Omental fat pad (tissue), 4 donors: ENCODE results near the gene GPR42. TPM values are rescaled to one million over a fixed set of nuclear protein-coding genes. Genes with fewer than 3 reads are reported as not detected.
"Not testable (repeated sequence)": the region's sequence is repeated elsewhere in the genome, so short reads cannot be mapped to it uniquely, and the experiment has no call there.

Source experiments
- ATAC-seq: fragments of 150-250 bp; one replicate; pipeline ENCODE4 v1.9.1; 2016; ENCODE audit warnings: mild to moderate bottlenecking, moderate library complexity; ENCODE audit not compliant: low FRiP score
- DNase-seq: peaks from one replicate; pipeline ENCODE4 v3.0.0-alpha.2; 2019; ENCODE audit warnings: low spot score
- total RNA-seq, 4 donors: library from RNA; depleted of rRNA; stranded (reverse); fragments of >200 nt; gene quantifications; one replicate each; pipeline ENCODE4 v1.1.0, GENCODE V29; 2016
- TF ChIP-seq, protein P1 (sequence below), 3 donors: fragments of 450-650 bp; IDR thresholded peaks; one replicate each; pipeline ENCODE4 v1.5.1; 2016 to 2017; ENCODE audit warnings: antibody characterized with exemption in 3 of 3, mild to moderate bottlenecking in 3 of 3, moderate library complexity in 2 of 3

Gene GPR42
- total RNA-seq, 4 donors from 2014 or later: 0.37 to 0.79 TPM; not detected in 2

DNA sequence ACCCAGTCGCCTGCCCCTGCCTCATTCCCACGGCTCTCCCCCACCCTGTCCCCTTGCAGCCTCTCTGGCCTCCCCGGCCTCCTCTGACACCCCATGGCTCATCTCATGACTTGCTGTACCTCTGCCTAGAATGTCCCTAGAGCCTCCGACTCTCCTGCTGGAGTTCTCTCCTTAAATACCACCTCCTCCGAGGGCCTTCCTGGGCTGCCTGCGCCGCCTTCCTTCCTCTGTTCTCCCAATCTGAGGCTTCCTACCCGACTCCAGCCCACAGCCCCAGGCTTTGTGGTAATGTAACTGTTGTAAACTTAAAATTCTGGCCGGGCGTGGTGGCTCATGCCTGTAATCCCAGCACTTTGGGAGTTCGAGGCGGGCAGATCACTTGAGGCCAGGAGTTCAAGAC lies 27.7 kb downstream of the GPR42 start:
- no peak for ATAC-seq

DNA sequence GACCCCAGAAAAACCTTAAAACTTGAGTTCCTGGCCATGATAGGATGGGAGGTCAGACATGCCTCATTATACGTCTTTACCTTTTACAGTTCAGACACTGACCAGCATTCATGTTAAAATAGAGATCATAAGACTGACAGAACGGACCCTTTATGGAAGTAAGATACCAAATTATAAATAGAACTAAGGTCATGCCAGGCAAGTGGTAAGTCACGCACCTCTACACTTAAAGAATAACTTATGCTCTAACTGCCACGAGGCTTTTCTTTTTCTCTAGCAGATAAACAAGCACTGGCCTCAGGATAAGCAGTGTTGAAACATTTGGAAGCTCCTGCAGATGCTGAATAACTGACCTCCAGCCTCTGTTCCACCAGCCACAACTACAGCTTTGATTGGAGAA lies 28.4 kb downstream of the GPR42 start:
- DNase-seq (no peak), ATAC-seq (no peak)
- TF ChIP-seq, protein P1, sequence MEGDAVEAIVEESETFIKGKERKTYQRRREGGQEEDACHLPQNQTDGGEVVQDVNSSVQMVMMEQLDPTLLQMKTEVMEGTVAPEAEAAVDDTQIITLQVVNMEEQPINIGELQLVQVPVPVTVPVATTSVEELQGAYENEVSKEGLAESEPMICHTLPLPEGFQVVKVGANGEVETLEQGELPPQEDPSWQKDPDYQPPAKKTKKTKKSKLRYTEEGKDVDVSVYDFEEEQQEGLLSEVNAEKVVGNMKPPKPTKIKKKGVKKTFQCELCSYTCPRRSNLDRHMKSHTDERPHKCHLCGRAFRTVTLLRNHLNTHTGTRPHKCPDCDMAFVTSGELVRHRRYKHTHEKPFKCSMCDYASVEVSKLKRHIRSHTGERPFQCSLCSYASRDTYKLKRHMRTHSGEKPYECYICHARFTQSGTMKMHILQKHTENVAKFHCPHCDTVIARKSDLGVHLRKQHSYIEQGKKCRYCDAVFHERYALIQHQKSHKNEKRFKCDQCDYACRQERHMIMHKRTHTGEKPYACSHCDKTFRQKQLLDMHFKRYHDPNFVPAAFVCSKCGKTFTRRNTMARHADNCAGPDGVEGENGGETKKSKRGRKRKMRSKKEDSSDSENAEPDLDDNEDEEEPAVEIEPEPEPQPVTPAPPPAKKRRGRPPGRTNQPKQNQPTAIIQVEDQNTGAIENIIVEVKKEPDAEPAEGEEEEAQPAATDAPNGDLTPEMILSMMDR (IDR thresholded peaks at IDR 0.05): no peak

More for the DNA sequence above, 27.7 kb downstream of the GPR42 start:
- TF ChIP-seq, protein P1 (IDR thresholded peaks at IDR 0.05): no peak
- no peak for DNase-seq

DNA sequence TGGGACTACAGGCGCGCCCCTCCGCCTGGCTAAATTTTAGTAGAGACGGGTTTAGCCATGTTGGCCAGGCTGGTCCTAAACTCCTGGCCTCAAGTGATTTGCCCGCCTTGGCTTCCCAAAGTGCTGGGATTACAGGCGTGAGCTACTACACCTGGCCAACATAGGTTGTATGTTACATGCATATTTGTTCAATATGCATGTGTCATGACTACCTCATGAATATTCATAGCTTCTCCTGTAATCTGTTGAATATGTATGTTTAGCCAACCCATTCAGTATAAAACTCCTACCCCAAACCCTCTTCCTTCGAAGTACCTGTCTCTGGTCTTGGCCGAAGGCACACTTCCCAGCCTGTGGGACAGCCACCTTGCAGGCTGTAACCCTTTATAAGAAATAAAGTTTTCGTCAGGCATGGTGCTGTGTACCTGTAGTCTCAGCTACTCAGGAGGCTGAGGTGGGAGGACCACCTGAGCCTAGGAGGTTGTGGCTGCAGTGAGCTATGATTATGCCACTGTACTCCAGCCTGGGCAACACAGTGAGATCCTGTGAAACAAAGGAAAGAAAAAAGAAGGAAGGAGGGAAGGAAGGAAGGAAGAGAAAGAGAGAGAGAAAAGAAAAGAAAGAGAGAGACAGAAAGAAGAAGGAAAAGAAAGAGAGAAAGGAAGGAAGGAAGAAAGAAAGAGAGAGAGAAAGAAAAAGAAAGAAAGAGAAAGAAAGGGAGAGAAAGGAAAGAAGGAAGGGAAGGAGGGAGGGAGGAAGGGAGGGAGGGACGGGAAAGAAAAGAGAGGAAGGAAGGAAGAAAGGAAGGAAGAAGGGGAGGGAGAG lies 29.3 kb downstream of the GPR42 start:
- DNase-seq (no peak), ATAC-seq (no peak)
- TF ChIP-seq, protein P1 (IDR thresholded peaks at IDR 0.05): no peak

DNA sequence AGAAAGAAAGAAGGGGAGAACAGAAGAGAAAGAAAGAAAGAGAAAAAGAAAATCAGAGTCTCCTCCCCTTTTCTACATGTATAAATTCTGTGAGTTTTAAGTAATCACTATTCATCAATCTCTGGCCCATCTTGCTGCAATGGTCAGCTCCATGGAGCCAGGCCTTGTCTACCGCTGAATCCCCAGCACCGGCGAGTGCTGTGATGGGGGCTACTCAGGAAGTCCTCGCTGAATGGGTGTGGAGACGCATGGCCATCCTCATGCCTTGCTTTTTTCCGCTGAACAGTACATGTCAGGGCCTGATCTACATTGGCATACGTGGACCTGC lies 29.9 kb downstream of the GPR42 start:
- DNase-seq (no peak), ATAC-seq (no peak)
- TF ChIP-seq, protein P1 (IDR thresholded peaks at IDR 0.05): no peak

DNA sequence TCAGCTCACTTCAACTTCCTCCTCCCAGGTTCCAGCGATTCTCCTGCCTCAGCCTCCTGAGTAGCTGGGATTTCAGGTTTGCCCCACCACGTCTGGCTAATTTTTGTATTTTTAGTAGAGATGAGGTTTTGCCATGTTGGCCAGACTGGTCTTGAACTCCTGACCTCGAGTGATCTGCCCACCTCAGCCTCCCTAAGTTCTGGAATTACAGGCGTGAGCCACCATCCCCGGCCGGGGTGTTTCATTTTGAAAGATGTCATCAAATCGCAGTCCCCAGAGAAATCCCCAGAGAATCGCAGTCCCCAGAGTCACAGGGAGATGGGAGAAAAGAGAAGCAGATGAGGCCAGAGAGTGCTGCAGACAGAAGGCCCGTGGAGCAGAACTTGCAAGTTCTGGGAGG lies 30.5 kb downstream of the GPR42 start:
- ATAC-seq, DNase-seq: not testable (repeated sequence)

GRCh38 chr19:35403116-35403760 lies 32.4 kb downstream of the GPR42 start:
- DNase-seq: no peak
- ATAC-seq: no peak
- TF ChIP-seq, protein P1 (IDR thresholded peaks at IDR 0.05): no peak

DNA sequence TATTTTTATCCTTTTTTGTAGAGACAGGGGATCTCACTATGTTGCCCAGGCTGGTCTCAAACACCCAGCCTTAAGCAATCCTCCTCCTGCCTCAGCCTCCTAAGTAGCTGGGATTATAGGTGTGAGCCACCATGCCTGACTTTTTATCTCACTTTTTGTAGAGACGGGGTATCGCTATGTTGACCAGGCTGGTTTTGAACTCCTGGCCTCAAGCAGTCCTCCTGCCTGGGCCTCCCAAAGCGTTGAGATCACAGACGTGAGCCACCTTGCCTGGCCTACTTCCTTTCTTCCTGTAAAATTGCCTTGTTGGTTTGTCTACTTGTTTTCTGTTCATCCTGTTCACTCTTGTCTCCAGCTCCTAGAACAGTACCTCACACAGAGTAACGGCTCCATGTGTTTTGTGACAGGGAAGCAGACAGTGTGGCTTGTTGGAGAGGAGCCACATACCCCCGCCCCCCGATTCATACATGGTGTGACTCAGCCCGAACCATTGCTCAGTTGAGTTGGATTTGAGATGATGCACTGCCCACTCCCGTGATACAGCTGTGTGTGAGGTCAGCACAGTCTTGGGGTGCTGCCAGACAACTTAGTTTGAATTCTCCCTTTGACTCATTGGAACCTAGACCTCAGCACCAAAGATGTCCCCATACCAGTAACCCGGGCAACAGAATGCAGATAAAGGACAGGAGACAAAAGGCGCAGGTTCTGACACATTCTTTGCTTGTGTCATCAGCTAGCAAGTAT lies 34.2 kb downstream of the GPR42 start:
- ATAC-seq (peak; percentile 71), DNase-seq (peak; percentile 44)
- TF ChIP-seq, protein P1 (IDR thresholded peaks at IDR 0.05): no peak
